Measurements from ENCODE around the gene TRPC1. TPM values are rescaled to one million over a fixed set of nuclear protein-coding genes. Genes with fewer than 3 reads are reported as not detected.

The TRPC1 gene
- total and polyA plus RNA-seq, 8 donors, result 5.6 to 17.7 (median 14.9) TPM

DNA sequence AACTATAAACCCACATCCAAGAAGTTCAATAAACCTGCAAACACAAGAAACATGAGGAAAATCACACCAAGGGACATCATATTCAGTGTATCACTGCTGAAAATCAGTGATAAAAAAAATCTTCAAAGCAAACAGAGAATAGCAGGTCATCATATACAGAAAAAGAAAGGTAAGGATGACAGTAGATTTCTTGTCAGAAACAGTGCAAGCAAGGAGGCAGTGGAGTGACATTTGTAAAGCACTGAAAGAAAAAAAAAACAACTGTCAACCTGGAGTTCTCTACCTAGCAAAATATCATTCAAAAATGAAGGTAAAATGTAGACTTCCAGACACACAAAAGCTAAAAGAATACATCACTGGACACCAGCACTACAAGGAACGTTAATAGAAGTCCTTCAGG is 71.5 kb downstream of the TRPC1 start:
- H3K9me3 ChIP-seq, result no peaks in the 10 kb centered on the region
- H3K4me1 ChIP-seq, result no peaks in the 10 kb centered on the region
- intact Hi-C loops (cut with DNase I), result no loop called here
- DNase-seq (no peak), ATAC-seq (no peak)
- no peak overlapping the region for H3K4me3 ChIP-seq
- TF ChIP-seq CTCF (IDR thresholded peaks at IDR 0.05), result no peak
- H3K36me3 ChIP-seq, result no peaks in the 10 kb centered on the region
- no peaks in the 10 kb centered on the region for H3K27me3 ChIP-seq
- H3K27ac ChIP-seq, result no peak overlapping the region

GRCh38 chr3:142796823-142797222 is 73.0 kb downstream of the TRPC1 start:
- Histone ChIP-seq H3K27me3 (no peaks in the 10 kb centered on the region), H3K27ac (no peak overlapping the region), H3K4me3 (no peak overlapping the region), H3K9me3 (no peaks in the 10 kb centered on the region), H3K4me1 (no peaks in the 10 kb centered on the region), H3K36me3 (no peaks in the 10 kb centered on the region)
- intact Hi-C loops (cut with DNase I), result no loop called here
- ATAC-seq (no peak), DNase-seq (no peak)
- TF ChIP-seq CTCF (IDR thresholded peaks at IDR 0.05), result no peak

DNA sequence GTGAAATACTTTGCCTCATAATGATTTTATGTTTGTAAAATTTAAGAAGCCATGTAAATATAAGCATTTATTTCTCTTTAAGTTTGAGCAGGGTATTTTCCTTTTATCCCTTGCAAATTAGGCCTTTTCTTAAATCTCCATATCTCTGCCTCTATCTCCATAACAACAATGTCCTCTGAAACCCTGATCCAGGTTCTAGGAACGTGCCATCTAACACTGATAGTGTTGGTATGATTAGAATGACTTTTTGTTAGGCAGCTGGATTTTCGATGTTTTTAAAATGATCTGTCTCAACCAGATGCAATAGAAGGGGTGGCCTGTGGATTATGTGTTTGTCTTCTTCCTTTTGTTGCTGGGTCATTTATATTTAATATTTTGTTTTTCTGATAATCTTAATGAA is 77.9 kb downstream of the TRPC1 start:
- ATAC-seq (no peak), DNase-seq (no peak)
- H3K27ac ChIP-seq, result no peak overlapping the region
- no peak overlapping the region for H3K4me3 ChIP-seq
- intact Hi-C loops (cut with DNase I), result no loop called here
- H3K27me3 ChIP-seq, result no peaks in the 10 kb centered on the region
- H3K4me1 ChIP-seq, result no peaks in the 10 kb centered on the region
- no peak for TF ChIP-seq CTCF (IDR thresholded peaks at IDR 0.05)
- H3K36me3 ChIP-seq, result peaks cover 0 to 5% of the 10 kb centered on the region in 2 donors
- H3K9me3 ChIP-seq, result no peaks in the 10 kb centered on the region

GRCh38 chr3:142802891-142803290 is 79.1 kb downstream of the TRPC1 start:
- ATAC-seq (no peak), DNase-seq (no peak)
- Histone ChIP-seq H3K27ac (no peak overlapping the region), H3K4me1 (no peaks in the 10 kb centered on the region), H3K4me3 (no peak overlapping the region), H3K36me3 (peaks cover 0 to 5% of the 10 kb centered on the region in 2 donors), H3K27me3 (no peaks in the 10 kb centered on the region), H3K9me3 (no peaks in the 10 kb centered on the region)
- TF ChIP-seq CTCF (IDR thresholded peaks at IDR 0.05), result no peak
- intact Hi-C loops (cut with DNase I), result no loop called here

GRCh38 chr3:142808103-142808917 is 84.5 kb downstream of the TRPC1 start:
- Histone ChIP-seq H3K4me3 (no peak overlapping the region), H3K36me3 (peaks cover 0 to 5% of the 10 kb centered on the region in 2 donors), H3K27me3 (no peaks in the 10 kb centered on the region), H3K27ac (no peak overlapping the region), H3K4me1 (no peaks in the 10 kb centered on the region), H3K9me3 (no peaks in the 10 kb centered on the region)
- ATAC-seq (no peak), DNase-seq (no peak)
- no peak for TF ChIP-seq CTCF (IDR thresholded peaks at IDR 0.05)
- intact Hi-C loops (cut with DNase I), result no loop called here
